Calu3 (cell line): ENCODE results near the gene HRH3. TPM values are rescaled to one million over a fixed set of nuclear protein-coding genes. Genes with fewer than 3 reads are reported as not detected.

Source experiments
- BruUV-seq: library from RNA; stranded (reverse); fragments of 400-500 nt; replicated peaks from 2 replicates; lab custom pipeline; 2021; lab: Mats Ljungman, UMichigan
- CTCF ChIA-PET: fragments of 300-600 bp; sonication (Branson Sonifier 250); formaldehyde crosslinking; loops from one replicate; lab custom pipeline; 2022; ENCODE audit warnings: antibody characterized with exemption; lab: Charles Lee
- DNase-seq: peaks from one replicate; pipeline ENCODE4 v3.0.0; 2022
- H3K27ac Mint-ChIP-seq: one replicate; pipeline ENCODE4 v1.8.0; 2022; ENCODE audit warnings: mixed read lengths; ENCODE audit not compliant: unreplicated experiment
- H3K27me3 Mint-ChIP-seq: one replicate; pipeline ENCODE4 v1.8.0; 2022; ENCODE audit warnings: mixed read lengths; ENCODE audit not compliant: unreplicated experiment
- H3K36me3 Mint-ChIP-seq: one replicate; pipeline ENCODE4 v1.8.0; 2022; ENCODE audit warnings: mild to moderate bottlenecking, moderate library complexity, mixed read lengths; ENCODE audit not compliant: insufficient read depth, unreplicated experiment
- H3K4me1 Mint-ChIP-seq: one replicate; pipeline ENCODE4 v1.8.0; 2022; ENCODE audit warnings: mild to moderate bottlenecking, low read depth, mixed read lengths; ENCODE audit not compliant: unreplicated experiment
- H3K4me3 Mint-ChIP-seq: one replicate; pipeline ENCODE4 v1.8.0; 2022; ENCODE audit warnings: mild to moderate bottlenecking, low read depth, moderate library complexity, mixed read lengths; ENCODE audit not compliant: unreplicated experiment
- H3K9me3 Mint-ChIP-seq: one replicate; pipeline ENCODE4 v1.8.0; 2022; ENCODE audit warnings: low read depth, mixed read lengths; ENCODE audit not compliant: unreplicated experiment
- CTCF ChIP-seq: fragments of 200-600 bp; IDR thresholded peaks from one replicate; pipeline ENCODE4 v1.8.0; 2022; ENCODE audit warnings: antibody characterized with exemption; ENCODE audit not compliant: unreplicated experiment
- intact Hi-C: fragments of 100-400 bp; cut with micrococcal nuclease; formaldehyde crosslinking; loops from one replicate; pipeline ENCODE4 v1.10.0; 2022; ENCODE audit not compliant: unreplicated experiment
- total RNA-seq: library from RNA; stranded (reverse); gene quantifications from 2 replicates; pipeline ENCODE4 v1.2.3, GENCODE V29; 2022

Gene HRH3
- total RNA-seq, 1 experiment from 2014 or later, result not detected

GRCh38 chr20:62244644-62245108 lies 24.6 kb upstream of the HRH3 start:
- no peak for DNase-seq
- Mint-ChIP-seq H3K9me3 (no peaks in the 10 kb centered on the region), H3K4me1 (peaks cover 45% of the 10 kb centered on the region), H3K4me3 (no peak overlapping the region), H3K27me3 (no peaks in the 10 kb centered on the region), H3K36me3 (peaks cover 47% of the 10 kb centered on the region), H3K27ac (no peak overlapping the region)
- no peak for TF ChIP-seq CTCF
- intact Hi-C loops, result no loop called here
- CTCF ChIA-PET, result interaction anchor here (0.6 kb wide), 1 partner anchor 578 kb away, joined by 4 read pairs; no protein-coding TSS in a partner anchor
- BruUV-seq, result no TSS peak

GRCh38 chr20:62243906-62244515 lies 23.9 kb upstream of the HRH3 start:
- Mint-ChIP-seq H3K27me3 (no peaks in the 10 kb centered on the region), H3K9me3 (no peaks in the 10 kb centered on the region), H3K36me3 (peaks cover 54% of the 10 kb centered on the region), H3K4me3 (no peak overlapping the region), H3K4me1 (peaks cover 50% of the 10 kb centered on the region), H3K27ac (no peak overlapping the region)
- intact Hi-C loops, result no loop called here
- CTCF ChIA-PET, result no interaction called here
- no TSS peak for BruUV-seq
- TF ChIP-seq CTCF, result no peak
- no peak for DNase-seq

- no peak for DNase-seq
- peaks cover 51% of the 10 kb centered on the region for H3K4me1 Mint-ChIP-seq
- H3K27me3 Mint-ChIP-seq, result no peaks in the 10 kb centered on the region
- CTCF ChIA-PET, result no interaction called here
- intact Hi-C loops, result no loop called here
- no peak for TF ChIP-seq CTCF
- no peaks in the 10 kb centered on the region for H3K9me3 Mint-ChIP-seq
- BruUV-seq, result no TSS peak
- no peak overlapping the region for H3K27ac Mint-ChIP-seq
- H3K36me3 Mint-ChIP-seq, result peaks cover 63% of the 10 kb centered on the region
- H3K4me3 Mint-ChIP-seq, result no peak overlapping the region
Observed at GRCh38 chr20:62243106-62243505, 23.0 kb upstream of the HRH3 start.

- intact Hi-C loops, result no loop called here
- H3K4me1 Mint-ChIP-seq, result peaks cover 59% of the 10 kb centered on the region
- peaks cover 69% of the 10 kb centered on the region for H3K36me3 Mint-ChIP-seq
- no TSS peak for BruUV-seq
- no peak for DNase-seq
- no peaks in the 10 kb centered on the region for H3K27me3 Mint-ChIP-seq
- CTCF ChIA-PET, result interaction anchor here (0.5 to 1.1 kb wide), 3 partner anchors 13 to 140 kb away, joined by 3 to 5 read pairs (median 4); no protein-coding TSS in a partner anchor
- no peak for TF ChIP-seq CTCF
- no peaks in the 10 kb centered on the region for H3K9me3 Mint-ChIP-seq
- peak overlapping the region; percentile 48 for H3K27ac Mint-ChIP-seq
- peak overlapping the region; percentile 88 for H3K4me3 Mint-ChIP-seq
Observed at GRCh38 chr20:62242176-62242575, 22.1 kb upstream of the HRH3 start.
